HepG2 (cell line): ENCODE measurements around the gene SLC10A2. TPM values are rescaled to one million over a fixed set of nuclear protein-coding genes. Genes with fewer than 3 reads are reported as not detected.

Experiments used
- ATAC-seq: fragments of 200-7000 bp; cut with Tn5 transposase; 3 replicates; pipeline ENCODE4 v1.9.1; 2020; ENCODE audit warnings: mild to moderate bottlenecking, moderate library complexity
- BruUV-seq: library from RNA; stranded (reverse); fragments of 400-500 nt; replicated peaks from 2 replicates; lab custom pipeline; 2021; lab: Mats Ljungman, UMichigan
- CTCF ChIA-PET: fragments of 300-600 bp; formaldehyde crosslinking; extraction: SDS; loops from one replicate; lab custom pipeline; 2021; ENCODE audit warnings: low total read pairs, inconsistent platforms, low intra/inter-chr PET ratio; lab: Yijun Ruan, JAX
- POLR2A ChIA-PET: fragments of 350-600 bp; sonication (Branson Sonifier 250); formaldehyde crosslinking; loops from one replicate; lab custom pipeline; 2020; ENCODE audit warnings: antibody characterized with exemption, inconsistent platforms; lab: Yijun Ruan, JAX
- DNase-seq: peaks from one replicate; pipeline ENCODE4 v3.0.0-alpha.2; 2015; ENCODE audit warnings: low spot score
- FAIRE-seq: peaks from 3 replicates; lab custom pipeline; 2011; peaks lifted over from hg19 to GRCh38; lab: Jason Lieb, UNC
- H2AFZ ChIP-seq: one replicate; pipeline ENCODE4 v1.6.1; 2011; ENCODE audit warnings: low read length, inconsistent platforms
- H3K27ac ChIP-seq: fragments of 300-600 bp; 3 replicates; pipeline ENCODE4 v1.8.0; 2011; ENCODE audit warnings: mixed run types, mild to moderate bottlenecking, mixed read lengths, low read length, inconsistent platforms; ENCODE audit not compliant: insufficient read depth; ENCODE audit errors: extremely low read length
- H3K27me3 ChIP-seq, 2 experiments: fragments of 200-600 bp in 1 of 2; 2 replicates in 1 of 2; 3 replicates in 1 of 2; pipeline versions ENCODE4 v1.6.0 to v1.8.0; 2011; ENCODE audit warnings: low read length in 2 of 2, mild to moderate bottlenecking in 2 of 2, moderate library complexity in 2 of 2, inconsistent platforms in 1 of 2; ENCODE audit not compliant: insufficient read depth in 2 of 2, control insufficient read depth in 1 of 2
- H3K36me3 ChIP-seq, 2 experiments: fragments of 200-600 bp in 1 of 2; replicated peaks in 1 of 2; 2 replicates in 1 of 2; 3 replicates in 1 of 2; pipeline versions ENCODE4 v1.5.1 to v1.8.0; 2011; ENCODE audit warnings: low read length in 2 of 2, inconsistent platforms in 1 of 2; ENCODE audit not compliant: insufficient read depth in 2 of 2, control insufficient read depth in 1 of 2
- H3K4me1 ChIP-seq: 2 replicates; pipeline ENCODE4 v1.5.1; 2012; ENCODE audit warnings: low read length, inconsistent platforms; ENCODE audit not compliant: insufficient read depth
- H3K4me2 ChIP-seq: 2 replicates; pipeline ENCODE4 v1.6.0; 2011; ENCODE audit warnings: low read depth, low read length, inconsistent platforms
- H3K4me3 ChIP-seq, 3 experiments: fragments of 200-600 bp in 1 of 3; sonication (generic), shearing (Covaris generic) in 1 of 3; replicated peaks in 1 of 3; 2 replicates each; pipeline ENCODE4 v1.5.1; 2011 to 2016; ENCODE audit warnings: low read length in 3 of 3, inconsistent platforms in 2 of 3, low read depth in 2 of 3, mild to moderate bottlenecking in 2 of 3, control low read depth in 1 of 3, mixed read lengths in 1 of 3; ENCODE audit not compliant: insufficient read depth in 1 of 3
- H3K79me2 ChIP-seq: one replicate; pipeline ENCODE4 v1.6.1; 2011; ENCODE audit warnings: low read length, inconsistent platforms; ENCODE audit not compliant: insufficient read depth
- H3K9ac ChIP-seq: 2 replicates; pipeline ENCODE4 v1.6.0; 2011; ENCODE audit warnings: mild to moderate bottlenecking, low read depth, low read length, inconsistent platforms; ENCODE audit not compliant: insufficient read depth
- H3K9me3 ChIP-seq: 2 replicates; pipeline ENCODE4 v1.5.1; 2012; ENCODE audit warnings: mild to moderate bottlenecking, low read length
- H4K20me1 ChIP-seq: 2 replicates; pipeline ENCODE4 v1.6.0; 2011; ENCODE audit warnings: inconsistent platforms, mild to moderate bottlenecking, low read length, moderate library complexity; ENCODE audit not compliant: insufficient read depth
- ATF7 ChIP-seq, 2 experiments: fragments of 450-650 bp in 1 of 2; sonication (generic) in 1 of 2; formaldehyde crosslinking in 1 of 2; IDR thresholded peaks; 2 replicates each; pipeline versions ENCODE4 v1.4.0 to v1.6.1; 2016 to 2020; ENCODE audit warnings: antibody characterized with exemption in 1 of 2, mild to moderate bottlenecking in 1 of 2, missing genetic modification reagents in 1 of 2
- CREB1 ChIP-seq, 2 experiments: fragments of 450-650 bp in 1 of 2; IDR thresholded peaks; 2 replicates each; pipeline ENCODE4 v1.6.1; 2016 to 2017; ENCODE audit warnings: control low read depth in 1 of 2, mild to moderate bottlenecking in 1 of 2, missing compliant biosample characterization in 1 of 2, missing genetic modification characterization in 1 of 2
- FOSL1 ChIP-seq: sonication (generic); formaldehyde crosslinking; IDR thresholded peaks from 2 replicates; pipeline ENCODE4 v1.9.0; 2021; ENCODE audit warnings: missing genetic modification reagents, borderline replicate concordance
- ZBTB8A ChIP-seq: sonication (generic); formaldehyde crosslinking; IDR thresholded peaks from 2 replicates; pipeline ENCODE4 v1.4.0; 2020; ENCODE audit warnings: mild to moderate bottlenecking, low read depth, missing genetic modification reagents, borderline replicate concordance
- ZNF768 ChIP-seq: sonication (generic); formaldehyde crosslinking; IDR thresholded peaks from 2 replicates; pipeline ENCODE4 v1.4.0; 2020; ENCODE audit warnings: missing genetic modification reagents
- whole genome bisulfite sequencing: methylation state at CpG from one replicate; pipeline ENCODE4 v1.1.6; 2017; ENCODE audit warnings: low lambda C conversion rate; 5-methylcytosine and 5-hydroxymethylcytosine counted together
- in situ Hi-C: cut with HindIII; loops from 2 replicates; pipeline ENCODE4 v1.10.0; 2017; ENCODE audit warnings: low pct_unique_long_range_greater_than_20kb; ENCODE audit not compliant: extremely low pct_ligation_motif_present
- intact Hi-C: fragments of 100-400 bp; cut with micrococcal nuclease; formaldehyde crosslinking; loops from one replicate; pipeline ENCODE4 v1.10.0; 2022; ENCODE audit not compliant: unreplicated experiment
- polyA plus RNA-seq, 8 experiments: library from polyadenylated mRNA; depleted of rRNA in 3 of 8; stranded (reverse) in 7 of 8; unstranded in 1 of 8; fragments of >200 nt; fragmentation: Illumina TruSeq in 4 of 8; extraction: Trizol in 4 of 8; gene quantifications; 2 replicates each; pipeline versions ENCODE4 v1.2.1 to v1.2.3, GENCODE V29; 2011 to 2016; ENCODE audit warnings: low read depth in 4 of 8, missing spikeins in 1 of 8, mixed read lengths in 1 of 8; ENCODE audit not compliant: insufficient read depth in 1 of 8
- total RNA-seq, 5 experiments: library from RNA; depleted of rRNA; stranded (reverse); fragments of >200 nt; fragmentation: Illumina TruSeq; extraction: Trizol; gene quantifications; 2 replicates each; pipeline ENCODE4 v1.2.3, GENCODE V29; 2016; ENCODE audit warnings: low read depth in 1 of 5
- TF ChIP-seq, protein P1 (sequence below): sonication (generic); formaldehyde crosslinking; IDR thresholded peaks from 2 replicates; pipeline ENCODE4 v1.4.0; 2020; ENCODE audit warnings: mild to moderate bottlenecking, missing genetic modification reagents
- TF ChIP-seq, protein P2 (sequence below): sonication (generic); formaldehyde crosslinking; IDR thresholded peaks from 2 replicates; pipeline ENCODE4 v1.4.0; 2020; ENCODE audit warnings: missing genetic modification reagents
- TF ChIP-seq, protein P3 (sequence below): sonication (generic); formaldehyde crosslinking; IDR thresholded peaks from 2 replicates; pipeline ENCODE4 v1.8.1; 2023; ENCODE audit warnings: mild to moderate bottlenecking, missing genetic modification reagents, borderline replicate concordance

SLC10A2 gene
- total and polyA plus RNA-seq, 2 of the 13 experiments (the other 11 are each of a cell fraction or from before 2014, with no cell fraction given): not detected

DNA sequence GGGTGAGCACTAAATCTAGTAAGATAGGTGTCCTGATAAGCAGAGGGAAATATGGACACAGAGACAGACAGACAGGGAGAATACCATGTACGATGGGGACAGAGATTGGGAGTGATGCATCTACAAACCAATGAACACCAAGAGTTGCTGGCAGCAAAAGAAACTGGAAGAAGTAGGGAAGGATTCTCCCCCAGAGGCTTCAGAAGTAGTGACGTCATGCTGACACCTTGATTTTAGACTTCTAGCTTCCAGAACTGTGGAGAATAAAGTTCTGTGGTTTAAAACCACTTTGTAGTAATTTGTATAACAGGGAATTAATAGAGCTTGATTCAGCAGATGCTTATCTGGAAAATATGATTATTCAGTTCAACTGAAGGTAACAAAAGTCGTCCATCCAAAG, 66.1 kb downstream of the SLC10A2 start:
- BruUV-seq: no TSS peak
- no peak for FAIRE-seq
- TF ChIP-seq CREB1 (IDR thresholded peaks at IDR 0.05) (peak; percentile 94), CREB1 (CRISPR knock-in tag; IDR thresholded peaks at IDR 0.05) (no peak), ZNF768 (no peak), FOSL1 (CRISPR knock-in tag) (no peak), ATF7 (IDR thresholded peaks at IDR 0.05) (peak; percentile 96), ATF7 (CRISPR knock-in tag; IDR thresholded peaks at IDR 0.05) (no peak)
- TF ChIP-seq, all 625 proteins: peak for 2
- no peaks in the 10 kb centered on the region for H3K79me2 ChIP-seq
- DNase-seq (no peak), ATAC-seq (no peak)
- WGBS: 2% methylated on average over 3 of the region's 3 CpGs
- no peak overlapping the region for H3K4me2 ChIP-seq
- H3K4me3 ChIP-seq: no peak overlapping the region
- no peaks in the 10 kb centered on the region for H3K4me1 ChIP-seq
- H4K20me1 ChIP-seq: no peaks in the 10 kb centered on the region
- intact Hi-C loops: no loop called here
- H2AFZ ChIP-seq: no peak overlapping the region
- peaks cover 5% of the 10 kb centered on the region for H3K9me3 ChIP-seq
- H3K27ac ChIP-seq: no peak overlapping the region
- ChIA-PET CTCF (no interaction called here), POLR2A (no interaction called here)
- no peak overlapping the region for H3K9ac ChIP-seq
- no peaks in the 10 kb centered on the region for H3K36me3 ChIP-seq
- H3K27me3 ChIP-seq: no peaks in the 10 kb centered on the region
- in situ Hi-C loops: no loop called here

DNA sequence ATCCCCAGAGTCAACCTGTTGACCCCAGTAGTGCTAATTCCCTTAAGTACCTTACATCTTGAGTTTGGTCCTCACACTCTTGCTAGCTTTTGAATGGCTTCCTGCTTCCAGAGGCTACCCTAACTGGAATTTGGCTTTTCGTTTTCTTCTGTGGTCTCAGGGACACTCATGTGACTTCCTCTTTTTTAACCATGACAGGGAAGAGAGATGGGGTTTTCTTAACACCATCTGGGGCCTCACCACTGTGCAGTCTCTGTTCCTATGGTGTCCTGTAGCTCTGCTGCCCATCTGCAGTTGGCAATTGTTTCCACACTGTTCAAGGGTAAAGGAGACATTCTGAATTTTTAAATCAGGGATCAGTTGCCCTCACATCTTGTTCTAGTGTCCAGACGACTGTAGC, 66.7 kb downstream of the SLC10A2 start:
- Histone ChIP-seq H4K20me1 (no peaks in the 10 kb centered on the region), H3K36me3 (no peaks in the 10 kb centered on the region), H3K4me2 (no peak overlapping the region), H3K4me1 (no peaks in the 10 kb centered on the region), H3K27ac (no peak overlapping the region), H3K9me3 (peaks cover 11% of the 10 kb centered on the region), H3K9ac (no peak overlapping the region), H3K79me2 (no peaks in the 10 kb centered on the region), H2AFZ (no peak overlapping the region), H3K4me3 (no peak overlapping the region), H3K27me3 (no peaks in the 10 kb centered on the region)
- WGBS: 13% methylated on average over 2 of the region's 2 CpGs
- ChIA-PET CTCF (no interaction called here), POLR2A (no interaction called here)
- FAIRE-seq: no peak
- no TSS peak for BruUV-seq
- no peak for ATAC-seq
- intact Hi-C loops (no loop called here), in situ Hi-C loops (no loop called here)
- DNase-seq: no peak
- TF ChIP-seq, protein P1, sequence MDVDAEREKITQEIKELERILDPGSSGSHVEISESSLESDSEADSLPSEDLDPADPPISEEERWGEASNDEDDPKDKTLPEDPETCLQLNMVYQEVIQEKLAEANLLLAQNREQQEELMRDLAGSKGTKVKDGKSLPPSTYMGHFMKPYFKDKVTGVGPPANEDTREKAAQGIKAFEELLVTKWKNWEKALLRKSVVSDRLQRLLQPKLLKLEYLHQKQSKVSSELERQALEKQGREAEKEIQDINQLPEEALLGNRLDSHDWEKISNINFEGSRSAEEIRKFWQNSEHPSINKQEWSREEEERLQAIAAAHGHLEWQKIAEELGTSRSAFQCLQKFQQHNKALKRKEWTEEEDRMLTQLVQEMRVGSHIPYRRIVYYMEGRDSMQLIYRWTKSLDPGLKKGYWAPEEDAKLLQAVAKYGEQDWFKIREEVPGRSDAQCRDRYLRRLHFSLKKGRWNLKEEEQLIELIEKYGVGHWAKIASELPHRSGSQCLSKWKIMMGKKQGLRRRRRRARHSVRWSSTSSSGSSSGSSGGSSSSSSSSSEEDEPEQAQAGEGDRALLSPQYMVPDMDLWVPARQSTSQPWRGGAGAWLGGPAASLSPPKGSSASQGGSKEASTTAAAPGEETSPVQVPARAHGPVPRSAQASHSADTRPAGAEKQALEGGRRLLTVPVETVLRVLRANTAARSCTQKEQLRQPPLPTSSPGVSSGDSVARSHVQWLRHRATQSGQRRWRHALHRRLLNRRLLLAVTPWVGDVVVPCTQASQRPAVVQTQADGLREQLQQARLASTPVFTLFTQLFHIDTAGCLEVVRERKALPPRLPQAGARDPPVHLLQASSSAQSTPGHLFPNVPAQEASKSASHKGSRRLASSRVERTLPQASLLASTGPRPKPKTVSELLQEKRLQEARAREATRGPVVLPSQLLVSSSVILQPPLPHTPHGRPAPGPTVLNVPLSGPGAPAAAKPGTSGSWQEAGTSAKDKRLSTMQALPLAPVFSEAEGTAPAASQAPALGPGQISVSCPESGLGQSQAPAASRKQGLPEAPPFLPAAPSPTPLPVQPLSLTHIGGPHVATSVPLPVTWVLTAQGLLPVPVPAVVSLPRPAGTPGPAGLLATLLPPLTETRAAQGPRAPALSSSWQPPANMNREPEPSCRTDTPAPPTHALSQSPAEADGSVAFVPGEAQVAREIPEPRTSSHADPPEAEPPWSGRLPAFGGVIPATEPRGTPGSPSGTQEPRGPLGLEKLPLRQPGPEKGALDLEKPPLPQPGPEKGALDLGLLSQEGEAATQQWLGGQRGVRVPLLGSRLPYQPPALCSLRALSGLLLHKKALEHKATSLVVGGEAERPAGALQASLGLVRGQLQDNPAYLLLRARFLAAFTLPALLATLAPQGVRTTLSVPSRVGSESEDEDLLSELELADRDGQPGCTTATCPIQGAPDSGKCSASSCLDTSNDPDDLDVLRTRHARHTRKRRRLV (CRISPR knock-in tag): no peak
- no peak for TF ChIP-seq ZBTB8A (CRISPR knock-in tag)
- TF ChIP-seq, protein P2, sequence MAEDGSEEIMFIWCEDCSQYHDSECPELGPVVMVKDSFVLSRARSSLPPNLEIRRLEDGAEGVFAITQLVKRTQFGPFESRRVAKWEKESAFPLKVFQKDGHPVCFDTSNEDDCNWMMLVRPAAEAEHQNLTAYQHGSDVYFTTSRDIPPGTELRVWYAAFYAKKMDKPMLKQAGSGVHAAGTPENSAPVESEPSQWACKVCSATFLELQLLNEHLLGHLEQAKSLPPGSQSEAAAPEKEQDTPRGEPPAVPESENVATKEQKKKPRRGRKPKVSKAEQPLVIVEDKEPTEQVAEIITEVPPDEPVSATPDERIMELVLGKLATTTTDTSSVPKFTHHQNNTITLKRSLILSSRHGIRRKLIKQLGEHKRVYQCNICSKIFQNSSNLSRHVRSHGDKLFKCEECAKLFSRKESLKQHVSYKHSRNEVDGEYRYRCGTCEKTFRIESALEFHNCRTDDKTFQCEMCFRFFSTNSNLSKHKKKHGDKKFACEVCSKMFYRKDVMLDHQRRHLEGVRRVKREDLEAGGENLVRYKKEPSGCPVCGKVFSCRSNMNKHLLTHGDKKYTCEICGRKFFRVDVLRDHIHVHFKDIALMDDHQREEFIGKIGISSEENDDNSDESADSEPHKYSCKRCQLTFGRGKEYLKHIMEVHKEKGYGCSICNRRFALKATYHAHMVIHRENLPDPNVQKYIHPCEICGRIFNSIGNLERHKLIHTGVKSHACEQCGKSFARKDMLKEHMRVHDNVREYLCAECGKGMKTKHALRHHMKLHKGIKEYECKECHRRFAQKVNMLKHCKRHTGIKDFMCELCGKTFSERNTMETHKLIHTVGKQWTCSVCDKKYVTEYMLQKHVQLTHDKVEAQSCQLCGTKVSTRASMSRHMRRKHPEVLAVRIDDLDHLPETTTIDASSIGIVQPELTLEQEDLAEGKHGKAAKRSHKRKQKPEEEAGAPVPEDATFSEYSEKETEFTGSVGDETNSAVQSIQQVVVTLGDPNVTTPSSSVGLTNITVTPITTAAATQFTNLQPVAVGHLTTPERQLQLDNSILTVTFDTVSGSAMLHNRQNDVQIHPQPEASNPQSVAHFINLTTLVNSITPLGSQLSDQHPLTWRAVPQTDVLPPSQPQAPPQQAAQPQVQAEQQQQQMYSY (CRISPR knock-in tag): no peak
- TF ChIP-seq, protein P3, sequence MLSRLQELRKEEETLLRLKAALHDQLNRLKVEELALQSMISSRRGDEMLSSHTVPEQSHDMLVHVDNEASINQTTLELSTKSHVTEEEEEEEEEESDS (CRISPR knock-in tag): no peak
